Measurements from ENCODE around the gene SAFB2.

The SAFB2 gene

DNA sequence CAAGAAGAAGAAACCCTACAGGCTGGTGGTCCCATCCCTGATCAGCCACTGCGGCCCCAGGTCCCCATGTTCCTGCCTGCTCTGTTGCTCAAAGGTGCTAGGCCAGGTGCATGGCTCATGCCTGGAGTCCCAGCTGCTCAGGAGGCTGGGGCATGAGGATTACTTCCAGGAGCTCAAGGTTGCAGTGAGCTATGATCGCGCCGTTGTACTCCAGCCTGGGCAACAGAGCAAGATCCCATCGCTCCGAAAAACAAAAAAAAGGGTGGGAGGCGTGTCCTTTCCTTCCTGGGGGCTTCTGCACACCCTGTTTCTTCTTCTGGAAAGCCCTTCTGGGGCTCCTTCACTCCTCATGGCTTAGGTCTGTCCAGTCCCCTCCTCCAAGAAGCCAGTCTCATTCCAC is 42.9 kb downstream of the SAFB2 start:
- no peak for DNase-seq (ENCODE audit: low read depth)

GRCh38 chr19:5579286-5579685 is 43.3 kb downstream of the SAFB2 start:
- DNase-seq (ENCODE audit: low read depth), result no peak

DNA sequence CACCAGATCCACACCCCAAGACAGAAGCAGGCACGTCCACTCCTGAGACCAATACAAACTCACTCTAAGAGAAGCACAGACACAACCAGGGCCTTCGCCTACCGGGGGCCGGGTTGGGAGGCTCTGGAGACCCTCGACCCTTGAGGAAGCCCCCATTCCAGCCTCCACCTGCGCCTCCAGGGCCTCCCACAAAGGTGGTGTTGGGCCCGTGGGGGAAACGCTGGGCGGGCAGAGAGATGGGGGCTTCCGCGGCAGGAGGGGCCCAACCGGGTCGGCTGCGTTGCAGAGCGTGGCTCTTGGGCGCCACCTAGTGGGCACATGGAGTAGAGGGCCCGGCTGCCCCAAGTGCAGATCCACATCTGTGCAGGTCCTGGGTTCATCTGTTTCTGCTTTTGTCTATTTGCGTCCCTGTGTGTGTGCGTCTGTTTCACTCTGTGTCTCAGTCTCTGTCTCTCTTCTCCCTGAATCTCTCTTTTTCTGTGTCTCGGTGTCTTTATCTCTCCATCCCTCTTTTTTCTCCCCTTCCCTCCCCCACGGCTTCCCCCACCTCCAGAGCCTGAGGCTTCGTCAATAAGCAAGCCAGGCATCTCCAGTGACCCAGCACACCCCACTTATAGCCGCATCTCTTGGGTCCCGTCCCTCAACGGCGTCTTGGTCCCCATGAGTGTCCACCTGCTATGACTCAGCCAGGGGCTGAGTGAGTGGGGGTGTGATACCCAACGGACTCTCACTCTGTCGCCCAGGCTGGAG is 44.3 kb downstream of the SAFB2 start:
- peak; percentile 53 for DNase-seq (ENCODE audit: low read depth)

DNA sequence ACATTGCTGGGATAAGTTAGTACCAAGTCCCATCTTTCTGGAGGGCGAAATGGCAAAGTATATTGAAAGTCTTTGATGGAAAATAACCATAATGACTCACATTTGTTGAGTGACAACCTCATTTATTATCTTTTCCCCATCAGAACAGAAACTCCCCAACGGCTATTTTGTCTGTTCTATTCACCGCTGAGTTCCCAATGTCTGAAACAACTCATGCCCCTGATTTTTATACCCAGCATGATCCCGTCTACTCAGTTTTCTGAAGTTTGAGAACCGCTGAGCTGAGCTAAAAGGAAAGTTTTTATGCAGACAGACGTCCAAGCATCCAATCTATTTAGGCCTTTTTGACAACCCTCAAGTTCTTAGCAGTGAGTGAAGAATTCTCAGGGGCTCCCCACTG is 47.0 kb downstream of the SAFB2 start:
- no peak for DNase-seq (ENCODE audit: low read depth)

DNA sequence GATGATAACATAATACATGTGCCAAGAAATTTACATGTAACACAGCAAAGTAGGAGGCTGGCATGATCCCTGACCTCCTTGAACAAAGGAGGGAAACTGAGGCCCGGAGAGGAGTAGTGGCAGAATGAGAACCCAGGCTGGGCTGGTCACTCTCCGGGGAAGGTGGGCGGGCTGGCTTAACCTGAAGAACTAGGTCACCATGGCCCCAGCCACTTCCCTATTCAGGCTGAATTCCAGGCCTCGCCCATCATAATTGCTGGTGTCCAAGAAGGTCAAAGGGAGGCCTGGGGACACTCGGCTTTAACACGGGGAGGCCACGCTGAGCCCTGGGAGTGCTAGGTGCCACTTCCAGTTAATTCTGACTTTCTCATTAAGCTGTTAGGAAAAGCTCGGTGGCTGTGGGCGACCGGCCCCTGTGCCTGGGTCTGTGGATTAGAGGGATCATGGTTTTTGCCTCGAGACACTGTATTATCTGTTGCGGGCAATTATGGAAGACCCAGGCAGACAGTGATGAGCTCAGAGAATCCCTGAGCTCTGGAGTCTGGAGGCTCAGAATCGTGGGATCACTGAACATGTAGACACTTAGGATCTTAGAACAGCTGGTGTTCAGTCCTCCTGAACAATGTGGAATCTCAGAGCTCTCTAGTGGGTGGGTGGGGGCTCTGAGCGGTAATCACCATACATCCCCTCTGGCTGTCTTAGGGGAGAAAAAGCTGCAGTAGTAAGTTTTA is 49.9 kb downstream of the SAFB2 start:
- DNase-seq (ENCODE audit: low read depth), result no peak

- DNase-seq (ENCODE audit: low read depth), result no peak
These were observed 50.8 kb downstream of the SAFB2 start for GRCh38 chr19:5571777-5572176.

GRCh38 chr19:5567970-5568407 is 54.6 kb downstream of the SAFB2 start:
- DNase-seq (ENCODE audit: low read depth), result no peak

- DNase-seq (ENCODE audit: low read depth), result no peak
These were observed 55.1 kb downstream of the SAFB2 start, which contains the start of gene TINCR for GRCh38 chr19:5567360-5567969. TSS of gene TINCR (minus strand) at chr19:5567953.

GRCh38 chr19:5564930-5565329 is 57.6 kb downstream of the SAFB2 start:
- no peak for DNase-seq (ENCODE audit: low read depth)

GRCh38 chr19:5563935-5564612 is 58.5 kb downstream of the SAFB2 start:
- DNase-seq (ENCODE audit: low read depth), result no peak

- DNase-seq (ENCODE audit: low read depth), result no peak
These were observed 59.6 kb downstream of the SAFB2 start for GRCh38 chr19:5563008-5563431.

- no peak for DNase-seq (ENCODE audit: low read depth)
These were observed 60.3 kb downstream of the SAFB2 start for GRCh38 chr19:5562280-5562679.

DNA sequence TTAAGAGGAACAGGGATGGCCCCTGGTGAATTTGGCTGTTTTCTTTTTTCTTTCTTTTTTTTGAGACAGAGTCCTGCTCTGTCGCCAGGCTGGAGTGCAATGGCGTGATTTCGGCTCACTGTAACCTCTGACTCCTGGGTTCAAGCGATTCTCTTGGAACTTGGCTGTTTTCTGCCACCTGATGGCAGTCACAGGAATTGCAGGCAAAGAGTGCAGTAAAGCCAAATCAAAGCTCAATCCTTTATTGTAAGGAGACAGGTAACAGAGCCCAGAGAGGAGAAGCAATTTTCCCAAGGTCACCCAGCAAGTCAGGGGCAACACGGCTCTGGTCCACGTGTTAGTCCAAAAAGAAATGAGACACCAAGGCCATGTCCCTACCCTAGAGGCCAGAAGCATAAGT is 61.0 kb downstream of the SAFB2 start:
- DNase-seq (ENCODE audit: low read depth), result no peak

- DNase-seq (ENCODE audit: low read depth), result no peak
These were observed 62.4 kb downstream of the SAFB2 start for GRCh38 chr19:5560156-5560555.

GRCh38 chr19:5559804-5560133 is 62.8 kb downstream of the SAFB2 start:
- no peak for DNase-seq (ENCODE audit: low read depth)

DNA sequence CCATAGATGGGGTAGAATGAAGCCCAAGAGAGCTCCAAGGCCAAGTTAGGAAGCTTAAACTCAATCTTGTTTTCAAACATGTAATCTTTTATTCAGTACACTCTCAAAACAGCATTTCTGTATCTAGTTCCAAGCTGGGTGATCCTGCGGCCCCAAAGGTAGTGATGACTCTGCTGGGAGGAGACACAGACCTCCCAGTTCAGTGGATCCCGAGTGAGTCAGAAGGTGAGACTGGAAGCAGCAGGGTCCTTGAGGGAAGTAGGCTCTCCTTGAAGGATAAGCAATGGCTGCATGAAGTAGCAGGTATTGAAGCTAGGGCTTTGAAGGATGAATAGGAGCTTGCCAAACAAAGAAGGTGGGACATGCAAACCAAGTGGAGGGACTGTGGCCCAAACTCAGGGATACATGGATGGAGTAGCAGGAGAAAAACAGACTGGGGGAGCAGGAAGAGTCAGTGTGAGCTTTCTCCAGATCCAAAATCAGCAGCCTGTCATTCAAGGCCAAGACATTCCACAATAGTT is 64.4 kb downstream of the SAFB2 start:
- DNase-seq (ENCODE audit: low read depth), result no peak

- DNase-seq (ENCODE audit: low read depth), result no peak
These were observed 64.9 kb downstream of the SAFB2 start for GRCh38 chr19:5557691-5558090.

GRCh38 chr19:5554828-5555227 is 67.7 kb downstream of the SAFB2 start:
- DNase-seq (ENCODE audit: low read depth), result no peak

DNA sequence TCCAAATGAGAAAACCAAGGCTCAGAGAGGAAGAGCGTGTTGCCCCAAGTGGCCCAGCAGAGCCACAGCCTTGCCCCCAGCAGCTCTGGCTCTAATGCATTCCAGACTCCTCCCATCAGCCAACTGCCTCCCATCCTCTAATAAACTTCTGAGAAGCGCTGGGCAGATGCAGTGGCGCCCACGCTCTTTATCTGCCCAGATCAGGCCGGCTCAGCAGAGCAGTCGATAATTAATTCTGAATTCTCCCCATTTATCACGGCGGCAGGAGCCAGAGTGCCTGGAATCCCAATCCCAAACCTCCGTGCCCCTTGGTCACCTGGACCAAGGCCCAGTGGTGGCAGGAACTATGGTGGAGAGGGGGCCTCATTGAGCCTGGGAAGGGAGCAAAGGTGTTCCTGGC is 68.7 kb downstream of the SAFB2 start:
- no peak for DNase-seq (ENCODE audit: low read depth)

DNA sequence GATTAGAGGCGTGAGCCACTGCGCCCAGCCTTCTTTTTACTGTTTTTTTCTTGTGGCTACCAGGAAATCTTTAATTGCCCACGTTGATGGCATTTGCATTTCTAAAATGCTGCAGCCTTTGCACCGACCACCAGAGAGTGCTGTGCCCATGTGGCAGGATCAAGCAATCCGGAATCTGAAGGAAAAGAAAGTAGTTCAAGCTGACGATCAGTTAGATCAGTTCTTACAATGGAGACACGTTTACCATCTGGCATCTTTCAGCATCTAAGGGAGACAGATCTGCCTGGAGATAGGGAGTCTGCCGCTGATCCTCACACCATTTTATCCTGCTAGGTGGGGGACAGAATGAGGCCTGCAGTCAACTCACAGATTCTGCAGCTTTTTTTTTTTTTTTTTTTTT is 74.7 kb downstream of the SAFB2 start:
- DNase-seq (ENCODE audit: low read depth), result no peak

DNA sequence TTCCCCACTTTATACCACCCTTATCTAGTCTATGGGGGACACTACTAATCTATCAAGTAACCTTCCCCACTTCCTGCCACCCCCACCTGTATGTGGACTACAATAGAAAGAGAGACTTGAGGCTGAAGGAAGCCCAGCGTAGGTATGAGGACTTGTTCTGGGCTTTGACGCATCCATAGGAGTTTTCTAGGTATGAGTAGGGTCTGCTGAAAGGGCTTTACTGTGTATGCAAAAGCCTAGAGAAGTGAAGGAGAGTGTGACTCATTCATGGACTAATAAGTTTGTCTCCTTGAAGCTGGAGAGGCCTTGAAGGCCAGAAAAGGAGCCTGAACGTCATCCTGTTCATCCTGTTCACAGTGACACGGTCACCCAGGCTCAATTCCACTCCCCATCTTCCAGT is 76.6 kb downstream of the SAFB2 start:
- no peak for DNase-seq (ENCODE audit: low read depth)

- DNase-seq (ENCODE audit: low read depth), result no peak
These were observed 77.5 kb downstream of the SAFB2 start for GRCh38 chr19:5545051-5545450.

Data from stimulated activated CD8-positive, alpha-beta memory T cell treated with anti-CD3 and anti-CD28 coated beads, Interleukin-12 subunit alpha, Interleukin-12 subunit beta, amount 100 ng/mL, for 1 hour (primary cell).